Chondrocyte (in vitro differentiated cells): ENCODE results near the gene PEX10. TPM values are rescaled to one million over a fixed set of nuclear protein-coding genes. Genes with fewer than 3 reads are reported as not detected.

ENCODE experiments used
- DNase-seq: peaks from one replicate; pipeline ENCODE4 v3.0.0; 2021; ENCODE audit warnings: mixed read lengths, low spot score
- H3K27ac Mint-ChIP-seq: one replicate; pipeline ENCODE4 v1.8.0; 2021; ENCODE audit warnings: mild to moderate bottlenecking, moderate library complexity, mixed read lengths; ENCODE audit not compliant: unreplicated experiment
- H3K27me3 Mint-ChIP-seq: 2 replicates; pipeline ENCODE4 v1.8.0; 2021; ENCODE audit warnings: low read depth, mixed read lengths
- H3K36me3 Mint-ChIP-seq: 2 replicates; pipeline ENCODE4 v1.8.0; 2021; ENCODE audit warnings: low read depth, mixed read lengths
- H3K4me1 Mint-ChIP-seq: 2 replicates; pipeline ENCODE4 v1.8.0; 2021; ENCODE audit warnings: low read depth, mild to moderate bottlenecking, mixed read lengths
- H3K4me3 Mint-ChIP-seq: one replicate; pipeline ENCODE4 v1.8.0; 2021; ENCODE audit warnings: mild to moderate bottlenecking, moderate library complexity, mixed read lengths; ENCODE audit not compliant: unreplicated experiment
- H3K9me3 Mint-ChIP-seq: 2 replicates; pipeline ENCODE4 v1.8.0; 2021; ENCODE audit warnings: low read depth, mixed read lengths
- total RNA-seq: library from RNA; stranded (reverse); gene quantifications from 3 replicates; pipeline ENCODE4 v1.2.1, GENCODE V29; 2021
- TF ChIP-seq, protein P1 (sequence below): fragments of 200-600 bp; sonication (generic); IDR thresholded peaks from 2 replicates; pipeline ENCODE4 v1.5.0; 2021; ENCODE audit warnings: antibody characterized with exemption, mild to moderate bottlenecking, moderate library complexity

Gene PEX10
- total RNA-seq, 1 donor from 2014 or later = 23.4 TPM

DNA sequence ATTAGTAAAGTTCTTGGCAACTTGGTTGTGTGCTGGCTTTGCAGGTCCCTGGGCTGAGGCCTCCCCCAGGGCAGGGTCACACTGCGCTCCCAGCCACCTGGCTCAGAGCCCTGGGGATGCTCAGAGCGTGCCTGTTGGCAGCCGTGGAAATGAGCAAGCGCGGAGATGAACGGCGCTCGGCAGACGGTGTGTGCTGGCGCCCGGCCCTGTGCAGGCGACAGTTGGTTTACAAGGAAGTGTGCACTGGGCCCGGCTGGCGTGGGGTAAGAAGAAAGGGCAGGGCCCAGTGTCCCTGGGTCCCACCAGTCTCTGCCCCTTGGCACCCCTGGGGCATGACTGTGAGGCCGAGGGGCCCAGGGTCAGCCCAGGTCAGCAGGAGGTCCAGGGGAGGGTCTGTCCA, 25.7 kb upstream of the PEX10 start:
- peaks cover 15% of the 10 kb centered on the region for H3K27me3 Mint-ChIP-seq
- DNase-seq = no peak
- H3K27ac Mint-ChIP-seq = no peak overlapping the region
- H3K4me3 Mint-ChIP-seq = no peak overlapping the region
- H3K36me3 Mint-ChIP-seq = no peaks in the 10 kb centered on the region
- TF ChIP-seq, protein P1, sequence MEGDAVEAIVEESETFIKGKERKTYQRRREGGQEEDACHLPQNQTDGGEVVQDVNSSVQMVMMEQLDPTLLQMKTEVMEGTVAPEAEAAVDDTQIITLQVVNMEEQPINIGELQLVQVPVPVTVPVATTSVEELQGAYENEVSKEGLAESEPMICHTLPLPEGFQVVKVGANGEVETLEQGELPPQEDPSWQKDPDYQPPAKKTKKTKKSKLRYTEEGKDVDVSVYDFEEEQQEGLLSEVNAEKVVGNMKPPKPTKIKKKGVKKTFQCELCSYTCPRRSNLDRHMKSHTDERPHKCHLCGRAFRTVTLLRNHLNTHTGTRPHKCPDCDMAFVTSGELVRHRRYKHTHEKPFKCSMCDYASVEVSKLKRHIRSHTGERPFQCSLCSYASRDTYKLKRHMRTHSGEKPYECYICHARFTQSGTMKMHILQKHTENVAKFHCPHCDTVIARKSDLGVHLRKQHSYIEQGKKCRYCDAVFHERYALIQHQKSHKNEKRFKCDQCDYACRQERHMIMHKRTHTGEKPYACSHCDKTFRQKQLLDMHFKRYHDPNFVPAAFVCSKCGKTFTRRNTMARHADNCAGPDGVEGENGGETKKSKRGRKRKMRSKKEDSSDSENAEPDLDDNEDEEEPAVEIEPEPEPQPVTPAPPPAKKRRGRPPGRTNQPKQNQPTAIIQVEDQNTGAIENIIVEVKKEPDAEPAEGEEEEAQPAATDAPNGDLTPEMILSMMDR = no peak
- no peaks in the 10 kb centered on the region for H3K9me3 Mint-ChIP-seq
- H3K4me1 Mint-ChIP-seq = no peaks in the 10 kb centered on the region

DNA sequence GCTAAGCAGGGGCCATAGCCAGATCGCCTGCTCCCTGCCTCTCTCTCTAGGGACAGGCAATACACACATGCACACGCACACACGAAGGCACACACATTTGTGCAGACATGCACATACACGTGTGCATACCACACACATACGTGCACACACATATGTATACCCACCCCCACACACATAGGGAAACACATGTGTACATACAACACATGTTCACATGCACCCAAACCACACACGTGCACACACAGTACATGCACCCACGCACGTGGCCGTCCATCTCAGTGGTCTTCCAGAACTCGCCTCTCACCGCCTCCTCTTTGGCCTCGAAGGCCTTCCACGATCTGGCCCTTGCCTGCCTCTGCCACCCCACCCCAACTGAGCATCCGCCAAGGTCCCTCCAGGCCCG, 25.3 kb upstream of the PEX10 start:
- DNase-seq = no peak
- Mint-ChIP-seq H3K27ac (no peak overlapping the region), H3K36me3 (no peaks in the 10 kb centered on the region)

DNA sequence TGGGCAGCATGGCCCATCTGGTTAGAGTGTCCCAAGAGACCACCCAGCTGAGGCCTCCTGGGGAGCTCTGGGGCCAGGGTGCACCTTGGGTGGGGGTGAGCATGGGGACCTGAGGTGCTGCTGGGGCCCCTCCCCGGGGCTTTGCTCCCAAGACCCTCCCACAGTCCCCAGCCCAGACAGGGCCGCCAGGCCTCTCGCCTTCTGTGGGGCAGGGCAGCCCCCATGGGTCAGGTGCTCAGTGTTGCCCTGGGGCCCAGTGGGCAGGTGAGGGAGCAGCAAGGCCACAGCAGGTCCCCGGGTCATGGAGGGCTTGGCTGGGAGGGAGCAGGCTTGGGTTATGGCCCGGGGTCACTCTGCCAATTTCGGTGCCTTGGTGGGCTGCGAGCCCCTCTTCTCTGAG, 24.5 kb upstream of the PEX10 start:
- Mint-ChIP-seq H3K9me3 (no peaks in the 10 kb centered on the region), H3K4me1 (no peaks in the 10 kb centered on the region), H3K4me3 (no peak overlapping the region), H3K27me3 (peaks cover 17% of the 10 kb centered on the region), H3K27ac (no peak overlapping the region), H3K36me3 (no peaks in the 10 kb centered on the region)
- DNase-seq = no peak
- TF ChIP-seq, protein P1 = no peak

More for the DNA sequence above, 25.3 kb upstream of the PEX10 start:
- TF ChIP-seq, protein P1 = no peak
- Mint-ChIP-seq H3K4me1 (no peaks in the 10 kb centered on the region), H3K4me3 (no peak overlapping the region), H3K9me3 (no peaks in the 10 kb centered on the region), H3K27me3 (peaks cover 17% of the 10 kb centered on the region)

DNA sequence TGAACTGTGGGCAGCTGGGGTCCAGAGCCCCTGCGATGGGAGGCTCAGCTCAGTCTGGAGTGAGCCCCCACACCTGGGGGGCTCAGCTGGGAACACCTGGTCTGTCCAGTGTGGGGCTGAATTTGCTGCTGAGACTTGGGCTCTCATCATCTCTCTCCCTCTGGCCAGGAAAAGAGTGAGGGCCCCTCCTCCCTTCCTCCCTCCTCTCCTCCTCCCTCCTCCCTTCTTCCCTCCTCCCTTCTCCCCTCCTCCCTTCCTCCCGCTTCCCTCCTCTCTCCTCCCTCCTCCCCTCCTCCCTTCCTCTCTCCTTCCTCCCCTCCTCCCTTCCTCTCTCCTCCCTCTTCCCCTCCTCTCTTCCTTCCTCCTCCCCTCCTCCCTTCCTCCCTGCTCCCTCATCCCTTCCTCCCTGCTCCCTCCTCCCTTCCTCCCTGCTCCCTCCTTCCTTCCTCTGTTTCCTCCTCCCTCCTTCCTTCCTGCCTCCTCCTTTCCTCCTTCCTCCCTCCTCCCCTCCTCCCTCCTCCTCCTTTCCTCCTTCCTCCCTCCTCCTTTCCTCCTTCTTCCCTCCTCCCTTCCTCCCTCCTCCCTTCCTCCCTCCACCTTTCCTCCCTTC, 23.5 kb upstream of the PEX10 start:
- no peak overlapping the region for H3K4me3 Mint-ChIP-seq
- no peak for DNase-seq

DNA sequence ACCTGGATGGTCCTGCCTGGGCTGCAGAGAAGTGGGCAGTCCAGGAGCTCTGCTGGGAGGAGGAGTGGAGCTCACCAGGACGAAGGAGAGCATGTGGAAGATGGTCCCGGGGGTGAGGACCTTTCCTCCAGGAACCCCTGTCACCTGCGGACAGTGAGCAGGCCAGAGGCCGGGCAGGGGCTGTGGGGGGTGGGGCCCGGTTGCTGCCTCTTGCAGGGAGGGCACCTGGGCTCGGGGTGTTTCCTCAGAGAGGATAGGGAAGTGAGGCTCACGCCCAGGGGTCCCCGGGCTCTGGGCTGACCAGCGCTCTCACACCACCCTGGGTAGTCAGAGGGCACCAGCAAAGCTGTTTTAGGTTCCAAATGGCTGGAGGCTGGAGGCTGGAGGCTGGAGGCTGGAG, 22.7 kb upstream of the PEX10 start:
- Mint-ChIP-seq H3K9me3 (no peaks in the 10 kb centered on the region), H3K36me3 (no peaks in the 10 kb centered on the region), H3K4me3 (no peak overlapping the region), H3K27ac (no peak overlapping the region), H3K4me1 (no peaks in the 10 kb centered on the region), H3K27me3 (peaks cover 17% of the 10 kb centered on the region)
- DNase-seq = no peak
- TF ChIP-seq, protein P1 = no peak

More for the DNA sequence above, 23.5 kb upstream of the PEX10 start:
- TF ChIP-seq, protein P1 = no peak
- no peaks in the 10 kb centered on the region for H3K9me3 Mint-ChIP-seq
- no peak overlapping the region for H3K27ac Mint-ChIP-seq
- peaks cover 17% of the 10 kb centered on the region for H3K27me3 Mint-ChIP-seq
- H3K36me3 Mint-ChIP-seq = no peaks in the 10 kb centered on the region
- H3K4me1 Mint-ChIP-seq = no peaks in the 10 kb centered on the region
